Measurements from ENCODE around the gene SPATA16. TPM values are rescaled to one million over a fixed set of nuclear protein-coding genes. Genes with fewer than 3 reads are reported as not detected.
"Not testable (repeated sequence)": the region's sequence is repeated elsewhere in the genome, so short reads cannot be mapped to it uniquely, and the experiment has no call there.

Gene SPATA16
- total RNA-seq, 2 donors from 2014 or later = not detected

- H3K4me3 Mint-ChIP-seq = no peak overlapping the region
- DNase-seq (ENCODE audit: low spot score) (no peak), ATAC-seq (no peak)
- H3K27ac Mint-ChIP-seq = no peak overlapping the region
- no peaks in the 10 kb centered on the region for H3K9me3 Mint-ChIP-seq
- no peaks in the 10 kb centered on the region for H3K4me1 Mint-ChIP-seq (ENCODE audit: low read depth in 2 of 2)
- no peaks in the 10 kb centered on the region for H3K27me3 Mint-ChIP-seq
- H3K36me3 Mint-ChIP-seq = no peaks in the 10 kb centered on the region
Measured at GRCh38 chr3:173044998-173045397, 96.0 kb downstream of the SPATA16 start.

GRCh38 chr3:173043757-173044156 is 97.3 kb downstream of the SPATA16 start:
- Mint-ChIP-seq H3K4me1 (ENCODE audit: low read depth in 2 of 2) (no peaks in the 10 kb centered on the region), H3K27ac (no peak overlapping the region), H3K36me3 (no peaks in the 10 kb centered on the region), H3K9me3 (no peaks in the 10 kb centered on the region), H3K4me3 (no peak overlapping the region), H3K27me3 (no peaks in the 10 kb centered on the region)
- DNase-seq (ENCODE audit: low spot score) = no peak
- no peak for ATAC-seq

GRCh38 chr3:173038484-173038871 is 102.6 kb downstream of the SPATA16 start:
- Mint-ChIP-seq H3K27me3 (no peaks in the 10 kb centered on the region), H3K9me3 (no peaks in the 10 kb centered on the region), H3K36me3 (no peaks in the 10 kb centered on the region)

GRCh38 chr3:173037840-173038483 is 103.1 kb downstream of the SPATA16 start:
- Mint-ChIP-seq H3K4me1 (ENCODE audit: low read depth in 2 of 2) (no peaks in the 10 kb centered on the region), H3K9me3 (no peaks in the 10 kb centered on the region), H3K27me3 (no peaks in the 10 kb centered on the region), H3K4me3 (no peak overlapping the region), H3K27ac (no peak overlapping the region), H3K36me3 (no peaks in the 10 kb centered on the region)
- ATAC-seq = no peak
- no peak for DNase-seq (ENCODE audit: low spot score)

More at GRCh38 chr3:173038484-173038871, 102.6 kb downstream of the SPATA16 start:
- ATAC-seq (no peak), DNase-seq (ENCODE audit: low spot score) (no peak)
- Mint-ChIP-seq H3K4me1 (ENCODE audit: low read depth in 2 of 2) (no peaks in the 10 kb centered on the region), H3K27ac (no peak overlapping the region), H3K4me3 (no peak overlapping the region)

- no peaks in the 10 kb centered on the region for H3K36me3 Mint-ChIP-seq
- H3K27me3 Mint-ChIP-seq = peaks cover 0 to 2% of the 10 kb centered on the region in 2 donors
- H3K9me3 Mint-ChIP-seq = peaks cover 11% of the 10 kb centered on the region
- DNase-seq (ENCODE audit: low spot score) = no peak
- ATAC-seq = no peak
- no peak overlapping the region for H3K4me3 Mint-ChIP-seq
- no peaks in the 10 kb centered on the region for H3K4me1 Mint-ChIP-seq (ENCODE audit: low read depth in 2 of 2)
- H3K27ac Mint-ChIP-seq = no peak overlapping the region
Measured at GRCh38 chr3:173030273-173030672, 110.8 kb downstream of the SPATA16 start.

GRCh38 chr3:173028351-173028750 is 112.7 kb downstream of the SPATA16 start:
- ATAC-seq (no peak), DNase-seq (ENCODE audit: low spot score) (no peak)
- Mint-ChIP-seq H3K4me1 (ENCODE audit: low read depth in 2 of 2) (no peaks in the 10 kb centered on the region), H3K9me3 (peaks cover 11% of the 10 kb centered on the region), H3K36me3 (no peaks in the 10 kb centered on the region), H3K4me3 (no peak overlapping the region), H3K27me3 (peaks cover 0 to 2% of the 10 kb centered on the region in 2 donors), H3K27ac (no peak overlapping the region)

GRCh38 chr3:173027429-173027828 is 113.6 kb downstream of the SPATA16 start:
- H3K36me3 Mint-ChIP-seq = no peaks in the 10 kb centered on the region
- no peak overlapping the region for H3K4me3 Mint-ChIP-seq
- H3K9me3 Mint-ChIP-seq = peaks cover 11% of the 10 kb centered on the region
- H3K4me1 Mint-ChIP-seq (ENCODE audit: low read depth in 2 of 2) = no peaks in the 10 kb centered on the region
- no peak for DNase-seq (ENCODE audit: low spot score)
- ATAC-seq = no peak
- peaks cover 0 to 2% of the 10 kb centered on the region in 2 donors for H3K27me3 Mint-ChIP-seq
- no peak overlapping the region for H3K27ac Mint-ChIP-seq

GRCh38 chr3:173025941-173026340 is 115.1 kb downstream of the SPATA16 start:
- H3K4me1 Mint-ChIP-seq (ENCODE audit: low read depth in 2 of 2) = no peaks in the 10 kb centered on the region
- ATAC-seq = no peak
- peaks cover 0 to 2% of the 10 kb centered on the region in 2 donors for H3K27me3 Mint-ChIP-seq
- no peak for DNase-seq (ENCODE audit: low spot score)
- no peak overlapping the region for H3K4me3 Mint-ChIP-seq
- H3K36me3 Mint-ChIP-seq = no peaks in the 10 kb centered on the region
- no peak overlapping the region for H3K27ac Mint-ChIP-seq
- H3K9me3 Mint-ChIP-seq = peaks cover 10% of the 10 kb centered on the region

GRCh38 chr3:173021547-173022185 is 119.4 kb downstream of the SPATA16 start:
- H3K27me3 Mint-ChIP-seq = no peaks in the 10 kb centered on the region
- H3K4me1 Mint-ChIP-seq (ENCODE audit: low read depth in 2 of 2) = no peaks in the 10 kb centered on the region
- H3K36me3 Mint-ChIP-seq = no peaks in the 10 kb centered on the region
- H3K9me3 Mint-ChIP-seq = no peaks in the 10 kb centered on the region
- no peak overlapping the region for H3K4me3 Mint-ChIP-seq
- H3K27ac Mint-ChIP-seq = no peak overlapping the region
- ATAC-seq = no peak
- DNase-seq (ENCODE audit: low spot score) = no peak

GRCh38 chr3:173020128-173020527 is 120.9 kb downstream of the SPATA16 start:
- not testable (repeated sequence) for H3K4me1 Mint-ChIP-seq (ENCODE audit: low read depth in 2 of 2); H3K36me3 Mint-ChIP-seq; H3K9me3 Mint-ChIP-seq; DNase-seq (ENCODE audit: low spot score); H3K4me3 Mint-ChIP-seq; H3K27ac Mint-ChIP-seq; ATAC-seq; H3K27me3 Mint-ChIP-seq

- H3K27ac Mint-ChIP-seq = no peak overlapping the region
- DNase-seq (ENCODE audit: low spot score) = no peak
- no peaks in the 10 kb centered on the region for H3K27me3 Mint-ChIP-seq
- ATAC-seq = no peak
- no peak overlapping the region for H3K4me3 Mint-ChIP-seq
- H3K9me3 Mint-ChIP-seq = no peaks in the 10 kb centered on the region
- no peaks in the 10 kb centered on the region for H3K4me1 Mint-ChIP-seq (ENCODE audit: low read depth in 2 of 2)
- no peaks in the 10 kb centered on the region for H3K36me3 Mint-ChIP-seq
Measured at GRCh38 chr3:173019378-173019777, 121.7 kb downstream of the SPATA16 start.

- DNase-seq (ENCODE audit: low spot score) = no peak
- Mint-ChIP-seq H3K27ac (no peak overlapping the region), H3K36me3 (no peaks in the 10 kb centered on the region), H3K27me3 (no peaks in the 10 kb centered on the region), H3K4me1 (ENCODE audit: low read depth in 2 of 2) (no peaks in the 10 kb centered on the region), H3K4me3 (no peak overlapping the region), H3K9me3 (no peaks in the 10 kb centered on the region)
- ATAC-seq = no peak
Measured at GRCh38 chr3:173018758-173019157, 122.3 kb downstream of the SPATA16 start.

GRCh38 chr3:173013219-173013832 is 127.7 kb downstream of the SPATA16 start:
- H3K9me3 Mint-ChIP-seq = no peaks in the 10 kb centered on the region
- ATAC-seq = no peak
- no peak overlapping the region for H3K4me3 Mint-ChIP-seq
- no peaks in the 10 kb centered on the region for H3K4me1 Mint-ChIP-seq (ENCODE audit: low read depth in 2 of 2)
- H3K36me3 Mint-ChIP-seq = no peaks in the 10 kb centered on the region
- no peak for DNase-seq (ENCODE audit: low spot score)
- no peak overlapping the region for H3K27ac Mint-ChIP-seq
- H3K27me3 Mint-ChIP-seq = no peaks in the 10 kb centered on the region

- Mint-ChIP-seq H3K4me3 (no peak overlapping the region), H3K36me3 (no peaks in the 10 kb centered on the region), H3K27ac (no peak overlapping the region), H3K4me1 (ENCODE audit: low read depth in 2 of 2) (no peaks in the 10 kb centered on the region), H3K9me3 (peaks cover under 1% of the 10 kb centered on the region), H3K27me3 (no peaks in the 10 kb centered on the region)
- DNase-seq (ENCODE audit: low spot score) = no peak
- peak in 1 of 2 donors; percentile 28 for ATAC-seq
Measured at GRCh38 chr3:173009410-173009809, 131.6 kb downstream of the SPATA16 start.
